ENCODE results near the gene TEX50.

DNA sequence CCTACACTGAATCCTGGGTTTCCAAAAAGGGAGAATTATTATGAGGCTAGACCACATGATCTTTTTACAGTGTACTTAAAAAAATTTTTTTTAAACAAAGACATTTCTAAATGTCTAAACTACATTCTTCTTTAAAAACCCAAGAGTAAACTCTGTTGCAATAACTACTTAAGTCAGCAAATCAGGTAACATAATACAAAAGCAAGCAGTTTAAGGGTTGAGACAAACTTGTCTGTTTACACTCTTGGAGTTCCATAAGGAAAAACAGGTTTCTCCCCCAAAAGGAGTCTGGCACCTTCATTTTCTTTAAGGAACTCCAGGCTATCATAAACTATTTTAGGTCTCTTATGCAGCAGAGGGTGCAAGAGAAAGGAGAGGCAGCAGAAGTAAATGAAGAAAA, 47.0 kb downstream of the TEX50 start:
- TF ChIP-seq, protein P1, sequence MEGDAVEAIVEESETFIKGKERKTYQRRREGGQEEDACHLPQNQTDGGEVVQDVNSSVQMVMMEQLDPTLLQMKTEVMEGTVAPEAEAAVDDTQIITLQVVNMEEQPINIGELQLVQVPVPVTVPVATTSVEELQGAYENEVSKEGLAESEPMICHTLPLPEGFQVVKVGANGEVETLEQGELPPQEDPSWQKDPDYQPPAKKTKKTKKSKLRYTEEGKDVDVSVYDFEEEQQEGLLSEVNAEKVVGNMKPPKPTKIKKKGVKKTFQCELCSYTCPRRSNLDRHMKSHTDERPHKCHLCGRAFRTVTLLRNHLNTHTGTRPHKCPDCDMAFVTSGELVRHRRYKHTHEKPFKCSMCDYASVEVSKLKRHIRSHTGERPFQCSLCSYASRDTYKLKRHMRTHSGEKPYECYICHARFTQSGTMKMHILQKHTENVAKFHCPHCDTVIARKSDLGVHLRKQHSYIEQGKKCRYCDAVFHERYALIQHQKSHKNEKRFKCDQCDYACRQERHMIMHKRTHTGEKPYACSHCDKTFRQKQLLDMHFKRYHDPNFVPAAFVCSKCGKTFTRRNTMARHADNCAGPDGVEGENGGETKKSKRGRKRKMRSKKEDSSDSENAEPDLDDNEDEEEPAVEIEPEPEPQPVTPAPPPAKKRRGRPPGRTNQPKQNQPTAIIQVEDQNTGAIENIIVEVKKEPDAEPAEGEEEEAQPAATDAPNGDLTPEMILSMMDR (IDR thresholded peaks at IDR 0.05; ENCODE audit: borderline replicate concordance, extremely low read depth, low read length, poor library complexity, severe bottlenecking), result no peak
- TF ChIP-seq EZH2 (IDR thresholded peaks at IDR 0.05; ENCODE audit: borderline replicate concordance, low read depth, low read length, severe bottlenecking), result no peak

All from DND-41 (cell line).